Renal pelvis (tissue), 4 donors: ENCODE results near the gene CENPP. TPM values are rescaled to one million over a fixed set of nuclear protein-coding genes. Genes with fewer than 3 reads are reported as not detected.
A peak's percentile ranks its signal among the peaks of the same experiment; 100 is the strongest.
"Not testable (repeated sequence)": the region's sequence is repeated elsewhere in the genome, so short reads cannot be mapped to it uniquely, and the experiment has no call there.

Source experiments
- DNase-seq: peaks from one replicate; pipeline ENCODE4 v3.0.0-alpha.2; 2013
- polyA plus RNA-seq, 3 donors: library from polyadenylated mRNA; unstranded; fragments of 120-200 nt; gene quantifications; one replicate each; pipeline ENCODE4 v1.2.1, GENCODE V29; 2013; ENCODE audit not compliant: insufficient read length in 3 of 3

Gene CENPP
- polyA plus RNA-seq, 3 donors, result 5.3 to 8.4 (median 5.9) TPM

DNA sequence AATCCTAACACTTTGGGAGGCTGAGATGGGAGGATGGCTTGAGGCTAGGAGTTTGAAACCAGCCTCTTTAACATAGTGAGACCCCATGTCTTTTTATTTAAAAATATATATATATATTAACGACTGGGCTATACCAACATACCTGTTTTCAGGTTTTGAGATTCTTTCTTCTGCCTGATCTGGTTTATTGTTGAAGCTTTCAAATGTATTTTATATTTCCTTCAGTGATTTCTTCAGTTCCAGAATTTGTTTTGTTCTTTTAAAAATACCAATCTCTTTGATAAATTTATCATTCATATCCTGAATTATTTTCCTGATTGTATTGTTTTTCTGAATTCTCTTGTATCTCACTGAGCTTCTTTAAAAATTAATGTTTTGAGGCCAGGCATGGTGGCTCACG is 47.4 kb downstream of the CENPP start:
- no peak for DNase-seq

- no peak for DNase-seq
Measured at GRCh38 chr9:92377876-92378275, 52.1 kb downstream of the CENPP start.

DNA sequence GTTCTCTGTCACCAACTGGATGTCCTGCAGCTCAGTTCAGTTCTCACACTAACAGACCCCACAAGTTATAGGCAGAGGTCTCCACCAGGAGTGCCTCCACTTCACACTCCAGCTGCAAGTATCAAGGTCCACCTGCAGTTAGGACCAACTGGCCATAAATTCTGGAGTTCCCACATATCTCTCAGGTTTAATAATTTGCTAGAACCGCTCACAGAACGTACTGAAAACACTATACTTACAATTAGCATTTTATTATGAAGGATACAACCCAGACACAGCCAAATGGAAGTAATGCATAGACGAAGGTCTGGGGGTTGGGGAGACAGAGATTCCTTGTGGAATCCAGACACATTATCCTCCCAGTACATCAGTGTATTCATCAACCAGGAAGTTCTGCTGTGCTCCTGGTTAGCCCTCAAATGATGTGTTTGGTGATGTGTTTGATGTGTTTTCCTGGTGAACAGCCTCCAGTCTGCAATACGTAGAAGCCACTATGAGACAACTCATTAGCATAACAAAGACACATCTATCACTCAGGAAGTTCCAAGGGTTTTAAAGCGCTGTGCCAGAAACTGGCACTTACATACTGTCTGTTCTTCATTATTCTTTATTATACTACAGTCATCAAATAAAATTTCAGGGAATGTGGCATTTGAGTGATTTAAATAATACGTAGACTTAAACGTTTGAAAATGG is 53.3 kb downstream of the CENPP start:
- no peak for DNase-seq

DNA sequence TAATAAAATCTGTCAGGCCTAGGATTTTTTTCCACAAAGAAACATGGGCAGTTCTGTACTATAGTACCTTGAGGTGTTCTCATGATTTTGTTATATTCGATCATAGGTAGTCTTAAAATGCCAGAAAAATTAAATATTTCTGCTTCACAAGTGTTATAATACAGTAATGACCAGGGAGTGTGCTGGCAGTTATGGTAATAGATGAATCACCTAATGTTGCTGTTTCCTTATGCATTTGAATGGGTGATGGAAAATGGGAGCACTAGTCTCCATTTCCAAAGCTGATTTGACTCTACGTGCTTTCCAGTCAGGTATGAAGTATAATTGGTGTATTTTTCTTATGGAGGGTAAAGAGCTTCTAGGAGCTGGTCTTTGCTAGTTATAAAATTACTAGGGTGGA is 54.9 kb downstream of the CENPP start:
- no peak for DNase-seq

DNA sequence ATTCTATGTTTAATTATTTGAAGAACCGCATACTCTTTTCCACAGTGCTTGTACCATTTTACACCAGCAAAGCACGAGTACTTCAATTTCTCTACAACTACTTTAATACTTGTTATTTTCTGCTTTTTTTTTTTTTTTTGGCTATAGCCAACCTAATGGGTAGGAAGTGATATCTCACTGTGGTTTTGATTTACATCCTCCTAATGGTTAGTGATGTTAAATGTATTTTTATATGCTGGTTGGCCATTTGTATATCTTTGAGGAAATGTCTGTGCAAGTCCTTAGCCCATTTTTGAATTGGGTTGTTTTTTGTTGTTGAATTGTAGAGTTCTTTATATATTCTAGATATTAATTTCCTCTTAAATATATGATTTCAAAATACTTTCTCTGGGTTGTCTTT is 56.0 kb downstream of the CENPP start:
- DNase-seq, result no peak

GRCh38 chr9:92384375-92384774 is 58.6 kb downstream of the CENPP start:
- DNase-seq, result no peak

GRCh38 chr9:92385001-92385400 is 59.2 kb downstream of the CENPP start:
- no peak for DNase-seq

- DNase-seq, result no peak
Measured at GRCh38 chr9:92385477-92385876, 59.7 kb downstream of the CENPP start.

DNA sequence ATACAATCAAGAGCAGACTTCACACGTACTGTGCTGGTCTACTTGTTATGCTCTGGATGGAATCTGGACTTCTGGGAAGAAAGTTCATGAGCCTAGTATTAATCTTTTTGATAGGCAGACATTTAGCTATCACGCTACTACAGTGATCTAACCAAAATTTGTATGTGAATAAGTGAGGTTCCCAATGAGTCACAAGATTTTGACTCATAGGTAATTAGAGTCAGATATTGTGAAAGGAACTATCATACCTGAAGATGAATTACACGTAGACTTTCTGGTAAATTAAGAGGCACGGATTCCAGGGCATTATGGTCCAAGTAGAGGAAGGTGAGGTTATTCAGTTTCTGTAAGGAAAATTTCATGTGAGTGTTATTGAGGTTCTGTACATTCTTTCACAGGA is 60.2 kb downstream of the CENPP start:
- no peak for DNase-seq

DNA sequence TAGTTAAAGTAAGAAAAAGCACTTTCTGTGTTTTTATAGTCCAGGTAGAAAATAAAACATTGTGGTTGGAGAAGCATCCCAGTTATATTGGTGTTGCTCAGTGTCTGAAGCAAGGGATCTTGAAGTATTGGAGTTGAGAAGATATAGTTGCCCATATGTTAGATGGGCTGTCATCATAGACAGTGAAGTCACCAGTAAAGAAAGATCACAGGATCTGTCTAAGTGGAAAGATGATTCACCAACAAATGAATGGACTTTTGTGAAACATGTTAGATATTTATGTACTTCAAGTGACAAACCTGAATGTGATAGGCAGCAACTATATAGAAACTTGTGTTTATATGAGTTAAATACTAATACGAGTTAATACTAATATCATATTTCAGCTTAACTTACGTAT is 66.9 kb downstream of the CENPP start:
- DNase-seq, result no peak

DNA sequence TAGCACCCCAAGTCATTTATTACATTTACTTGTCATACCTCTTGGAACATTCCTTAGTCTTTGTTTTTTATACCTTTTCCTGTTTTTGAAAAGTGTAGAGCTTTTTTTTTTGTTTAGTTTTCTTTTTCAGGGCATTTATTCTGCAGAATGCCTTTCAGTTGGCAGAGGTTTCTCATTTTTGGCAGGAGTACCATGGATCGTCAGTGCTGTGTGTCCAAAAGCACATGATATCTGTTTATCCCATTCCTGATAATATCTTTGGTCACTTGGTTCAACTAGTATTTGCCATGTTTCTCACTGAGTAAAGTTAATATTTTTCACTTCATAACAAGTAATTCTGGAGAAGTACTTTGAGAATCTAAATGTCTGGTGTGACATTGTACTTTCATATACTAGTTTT is 67.9 kb downstream of the CENPP start:
- no peak for DNase-seq

DNA sequence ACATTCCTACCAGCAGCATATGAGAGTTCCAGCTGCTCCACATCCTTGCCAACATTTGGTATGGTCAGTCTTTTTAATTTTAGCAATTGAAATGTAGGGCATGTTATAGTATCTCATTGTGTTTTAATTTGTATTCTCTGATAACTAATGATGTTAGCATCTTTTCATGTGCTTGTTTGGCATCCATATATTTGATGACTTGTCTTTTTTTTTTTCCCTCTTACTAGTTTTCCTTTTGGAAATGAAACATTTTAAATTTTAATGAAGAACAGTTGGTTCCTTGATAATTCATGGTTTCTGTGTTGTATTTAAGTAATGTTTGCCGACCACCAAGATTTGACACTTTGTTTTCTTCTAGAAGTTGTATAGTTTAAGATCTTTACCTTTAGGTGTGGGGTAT is 69.9 kb downstream of the CENPP start:
- DNase-seq, result no peak

GRCh38 chr9:92397853-92398252 is 72.1 kb downstream of the CENPP start:
- DNase-seq, result no peak

- DNase-seq, result no peak
Measured at GRCh38 chr9:92402360-92402759, 76.6 kb downstream of the CENPP start.

DNA sequence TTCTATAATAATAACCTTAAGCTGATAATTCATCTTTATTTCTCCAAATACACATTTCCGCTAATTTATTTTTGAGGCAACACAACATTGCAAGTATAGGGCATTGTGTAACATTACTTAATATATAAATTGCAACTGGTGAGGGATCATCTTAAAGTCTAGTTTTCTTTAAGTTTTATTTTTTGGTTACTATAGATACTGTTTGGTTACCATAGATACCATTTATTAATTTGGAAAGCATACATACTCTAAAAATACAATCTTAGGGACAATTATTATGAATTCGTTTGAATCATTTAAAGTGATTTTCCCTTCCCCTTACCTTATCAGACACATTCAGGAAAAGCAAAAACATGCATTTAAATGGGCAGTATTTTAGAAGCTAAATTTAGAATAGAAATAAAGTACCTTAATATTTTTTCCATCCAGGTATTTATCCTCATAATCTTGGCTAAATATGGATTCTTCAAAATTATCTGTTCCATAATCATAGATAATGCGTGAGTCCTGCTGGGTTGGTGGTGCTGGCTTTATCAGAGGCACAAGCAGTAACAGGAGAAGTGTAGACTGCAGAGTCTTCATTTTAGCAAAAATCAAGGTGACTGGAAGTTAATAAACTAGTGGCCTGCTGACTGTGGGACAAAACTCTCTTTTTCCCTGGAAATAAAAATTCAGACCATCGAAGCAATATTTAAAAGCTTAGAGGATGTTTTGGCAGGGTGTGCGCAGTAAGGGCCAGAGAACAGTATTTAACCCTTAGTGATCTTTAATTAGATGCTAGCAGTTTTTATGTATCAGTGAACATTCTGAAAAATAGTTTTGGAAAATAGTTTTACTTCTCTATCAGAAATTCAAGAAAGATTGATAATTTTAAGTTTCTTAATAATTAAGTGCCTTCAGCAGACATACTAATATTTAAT is 77.3 kb downstream of the CENPP start:
- DNase-seq, result no peak

DNA sequence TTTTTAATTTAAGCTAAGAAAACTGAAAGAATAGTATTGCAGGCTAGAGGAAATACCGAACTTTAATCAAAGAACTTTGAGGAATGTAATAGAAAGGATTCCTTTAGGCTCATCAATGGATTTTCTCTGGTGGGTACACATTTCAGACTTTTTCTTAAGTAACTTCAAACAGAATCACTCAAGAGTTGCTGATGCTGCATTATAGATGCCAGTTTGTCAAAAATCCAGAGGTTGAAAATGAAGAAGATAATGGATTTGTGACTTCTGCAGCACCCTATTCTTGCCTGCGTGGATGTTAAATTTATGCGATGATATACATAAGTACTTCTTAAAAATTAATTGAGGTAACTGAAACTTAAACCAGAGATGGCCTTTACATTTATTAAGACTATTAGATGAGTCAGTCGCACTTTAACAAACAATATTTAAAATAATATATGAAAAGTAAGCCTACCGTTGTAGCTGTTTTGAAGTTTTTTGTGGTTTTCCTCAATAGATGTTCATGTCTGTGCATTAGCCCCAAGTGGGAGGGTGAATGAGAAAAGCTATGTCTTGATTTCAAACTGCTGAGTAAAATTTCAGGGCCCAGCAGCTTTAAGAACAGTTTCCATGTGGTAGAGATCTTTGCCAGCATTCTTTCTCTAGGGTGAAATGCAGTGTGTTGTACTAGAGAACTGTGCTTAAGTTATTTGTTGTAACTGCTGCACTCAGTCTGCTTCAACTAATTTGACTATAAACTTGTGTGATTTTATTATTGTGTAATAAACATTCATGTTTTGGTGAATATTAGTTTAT is 78.5 kb downstream of the CENPP start, which contains the start of gene OGN:
OGN (minus strand) TSS at position 537 of the 795 bp plus-strand sequence. CDS start 1,171 bp downstream, outside the sequence.
- peak; percentile 48 for DNase-seq

GRCh38 chr9:92405818-92406217 is 80.1 kb downstream of the CENPP start:
- no peak for DNase-seq

DNA sequence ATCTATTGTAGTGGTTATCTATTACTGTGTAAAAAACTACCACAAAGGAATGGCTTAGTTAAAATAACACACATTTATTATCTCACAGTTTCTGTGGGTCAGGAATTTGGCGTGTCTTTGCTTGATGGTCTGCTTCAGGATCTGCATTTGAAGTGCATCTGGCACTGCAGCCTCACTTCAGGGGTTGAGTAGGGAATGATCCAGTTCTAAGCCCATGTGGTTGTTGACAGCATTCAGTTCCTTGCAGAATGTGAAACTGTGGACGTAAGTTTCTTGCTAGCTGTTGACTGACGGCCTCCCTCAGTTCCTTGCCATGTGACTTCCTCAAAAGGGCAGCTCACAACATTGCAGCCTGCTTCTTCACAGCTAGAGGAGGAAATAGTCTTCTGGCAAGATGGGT is 80.7 kb downstream of the CENPP start:
- DNase-seq, result no peak

DNA sequence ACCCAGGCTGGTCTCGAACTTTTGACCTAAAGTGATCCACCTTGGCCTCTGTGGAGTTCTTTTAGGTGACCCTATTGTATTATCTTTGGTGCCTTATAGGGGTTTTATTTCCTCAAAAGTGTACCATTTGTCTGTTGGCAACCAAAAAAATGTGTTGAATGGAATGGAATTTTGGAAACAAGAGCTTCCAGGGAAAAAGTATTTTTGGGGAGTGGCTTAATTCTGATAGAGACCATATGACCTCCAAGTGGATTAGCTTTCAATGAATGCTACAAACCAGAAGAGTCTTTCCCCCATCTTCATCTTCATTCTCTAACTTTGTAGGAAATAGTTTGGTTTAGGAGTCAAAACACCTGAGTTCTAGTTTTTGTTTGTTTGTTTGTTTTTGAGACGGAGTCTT is 82.1 kb downstream of the CENPP start:
- no peak for DNase-seq

DNA sequence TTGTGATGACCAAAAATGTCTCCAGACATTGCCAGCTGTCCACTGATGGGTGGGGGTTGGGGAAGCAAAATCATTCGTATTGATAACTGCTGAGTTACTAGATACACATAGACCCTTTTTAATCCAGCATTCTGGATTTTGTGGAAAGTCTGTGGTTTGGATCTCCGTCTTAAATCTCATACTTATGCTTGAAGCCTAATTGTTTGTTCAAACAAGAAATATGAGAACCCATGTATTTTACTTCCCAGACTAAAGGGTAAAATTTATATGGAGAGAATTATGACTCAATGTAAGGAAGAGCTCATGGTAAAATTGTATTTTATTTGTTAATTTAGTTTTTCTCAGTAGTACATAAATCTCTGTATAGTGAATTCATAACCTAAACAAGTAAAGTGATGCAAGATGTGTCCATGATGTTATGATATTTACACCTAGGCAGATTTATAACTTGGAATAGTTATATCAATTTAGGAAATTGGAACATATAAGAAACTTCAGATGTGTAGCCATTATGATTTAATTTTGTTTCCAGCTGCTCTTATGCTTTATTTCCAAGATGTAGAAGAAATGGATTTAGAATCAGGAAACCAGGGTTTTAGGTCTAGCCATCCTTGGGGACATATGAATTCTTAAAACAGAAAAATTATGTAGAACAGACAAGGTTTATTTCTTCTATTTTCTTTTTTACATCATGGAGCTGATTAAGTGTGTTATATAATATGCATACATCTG is 83.2 kb downstream of the CENPP start:
- DNase-seq, result no peak

GRCh38 chr9:92411157-92411556 is 85.4 kb downstream of the CENPP start:
- not testable (repeated sequence) for DNase-seq

- no peak for DNase-seq
Measured at GRCh38 chr9:92414566-92414965, 88.8 kb downstream of the CENPP start.
